HG03025 (cell line): Measurements from ENCODE around the gene EEF1AKMT2.
"Not testable (repeated sequence)": the region's sequence is repeated elsewhere in the genome, so short reads cannot be mapped to it uniquely, and the experiment has no call there.

ENCODE experiments used
- ATAC-seq: cut with Tn5 transposase; IDR thresholded peaks from one replicate; pipeline ENCODE4 v1.9.1; 2021; ENCODE audit warnings: mild to moderate bottlenecking, moderate library complexity; ENCODE audit not compliant: unreplicated experiment, low FRiP score

Gene EEF1AKMT2

DNA sequence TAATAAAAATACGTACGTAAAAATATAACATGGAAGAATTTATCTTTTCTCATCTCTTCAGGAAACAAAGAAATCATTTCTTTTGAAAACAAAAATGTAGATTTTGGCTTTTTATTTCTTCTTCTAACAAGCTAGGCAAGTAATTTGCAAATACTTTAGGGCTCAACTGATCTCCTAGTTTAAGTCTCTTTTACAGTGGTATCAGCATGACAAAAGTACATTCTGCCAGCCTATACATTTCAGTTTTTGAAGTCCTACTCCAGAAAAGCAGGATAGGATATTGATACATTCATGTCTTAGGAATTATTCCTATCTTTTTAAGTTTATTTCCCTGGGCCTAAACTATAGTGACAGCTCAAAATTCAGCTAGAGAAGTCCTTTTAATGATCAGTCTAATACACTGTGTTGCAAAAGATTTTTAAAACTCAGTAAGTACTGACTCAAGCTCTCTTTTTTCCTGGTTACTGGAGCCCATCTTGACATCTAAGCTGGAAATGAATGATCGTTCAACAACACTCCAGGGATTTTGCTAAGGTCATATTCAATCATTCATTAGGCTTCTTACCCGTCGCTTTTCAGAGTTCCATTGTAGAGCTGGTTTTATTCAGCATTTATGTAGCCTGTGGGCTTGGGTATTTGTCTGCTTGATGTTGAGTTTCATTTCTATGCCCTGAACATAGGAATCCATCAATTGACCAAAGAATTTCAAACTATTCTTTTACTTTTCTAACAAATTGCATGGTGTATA, 35.4 kb downstream of the EEF1AKMT2 start:
- no peak for ATAC-seq

DNA sequence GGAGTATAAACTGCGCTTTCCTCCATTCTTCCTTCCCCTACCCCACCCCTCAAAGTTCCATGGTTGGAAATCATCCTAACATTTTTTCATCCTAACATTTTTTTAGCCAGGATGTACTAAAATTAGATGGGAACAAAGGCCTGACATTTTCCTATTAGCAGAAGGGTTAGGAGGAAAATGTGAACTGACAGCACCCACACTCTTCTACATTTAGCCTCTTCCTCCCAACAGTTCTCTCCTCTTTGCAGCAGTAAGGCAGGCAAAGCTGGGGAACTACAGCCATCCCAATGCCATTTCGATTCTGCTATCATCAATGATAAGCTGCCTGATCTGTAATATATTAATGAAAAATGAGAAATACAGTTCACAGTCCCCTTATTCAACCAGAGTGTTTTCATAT, 36.1 kb downstream of the EEF1AKMT2 start:
- no peak for ATAC-seq

DNA sequence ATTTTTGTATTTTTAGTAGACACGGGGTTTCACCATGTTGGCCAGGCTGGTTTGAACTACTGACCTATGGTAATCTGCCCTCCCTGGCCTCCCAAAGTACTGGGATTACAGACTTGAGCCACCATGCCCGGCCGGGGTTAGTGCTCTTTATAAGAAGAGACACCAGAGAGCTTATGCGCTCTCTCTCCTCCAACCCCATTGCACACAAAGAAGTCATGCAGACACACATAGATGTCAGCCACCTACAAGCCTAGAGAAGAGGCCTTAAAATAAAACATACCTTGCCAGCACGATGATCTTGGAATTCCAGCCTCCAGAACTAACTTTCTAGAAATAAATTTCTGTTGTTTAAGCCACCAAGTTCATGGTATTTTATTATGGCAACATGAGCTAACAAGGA, 37.5 kb downstream of the EEF1AKMT2 start:
- no peak for ATAC-seq

DNA sequence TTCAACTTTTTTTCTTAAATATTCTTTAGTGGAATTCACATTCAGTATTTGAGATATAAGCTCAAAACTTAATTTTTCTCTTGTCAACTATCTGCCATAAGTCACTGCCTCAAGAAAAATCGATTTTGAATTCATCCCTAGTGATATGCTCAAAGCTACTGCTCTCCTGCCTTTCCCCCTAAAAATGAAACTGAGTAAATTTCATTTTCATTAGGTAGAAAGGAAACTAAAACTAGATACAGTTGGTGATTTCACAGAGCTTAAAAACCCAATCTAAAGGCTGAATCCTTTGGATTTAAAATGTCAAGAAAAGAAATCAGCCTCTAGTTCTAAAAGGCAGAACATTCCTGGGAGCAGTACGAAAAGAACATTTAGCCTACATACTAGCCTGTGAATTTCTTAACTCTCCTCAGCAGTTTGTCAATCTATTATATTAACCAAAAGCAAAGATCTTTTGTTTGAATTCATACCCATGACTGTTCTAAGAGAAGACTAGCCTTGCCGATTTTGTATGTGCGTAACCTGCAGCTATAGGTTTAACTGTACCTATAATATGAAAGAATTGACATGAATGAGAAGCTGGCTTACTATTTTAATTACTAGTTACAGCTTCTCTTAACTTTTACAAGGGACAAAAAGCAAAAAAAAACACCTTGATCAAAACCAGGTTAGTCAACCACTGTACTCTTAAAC, 42.6 kb downstream of the EEF1AKMT2 start:
- no peak for ATAC-seq

DNA sequence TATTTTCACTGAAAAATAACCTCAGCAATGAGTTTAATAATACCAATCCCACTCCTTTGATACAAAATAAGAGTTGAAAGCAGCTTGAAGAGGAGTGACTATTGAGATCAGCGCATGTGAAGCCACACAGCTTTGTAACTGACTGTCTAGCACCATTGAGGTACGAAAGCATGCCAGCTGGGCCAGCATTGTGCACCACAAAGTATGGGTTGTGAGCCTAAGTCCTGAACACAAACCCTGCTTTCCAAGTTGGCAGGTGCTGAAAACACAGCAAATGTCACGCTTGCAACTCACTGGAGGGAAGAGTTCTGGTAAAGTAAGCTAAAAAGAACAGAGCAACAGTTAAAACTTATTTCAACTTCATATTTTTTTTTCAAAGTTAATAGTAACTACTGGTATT, 43.5 kb downstream of the EEF1AKMT2 start:
- ATAC-seq, result no peak

DNA sequence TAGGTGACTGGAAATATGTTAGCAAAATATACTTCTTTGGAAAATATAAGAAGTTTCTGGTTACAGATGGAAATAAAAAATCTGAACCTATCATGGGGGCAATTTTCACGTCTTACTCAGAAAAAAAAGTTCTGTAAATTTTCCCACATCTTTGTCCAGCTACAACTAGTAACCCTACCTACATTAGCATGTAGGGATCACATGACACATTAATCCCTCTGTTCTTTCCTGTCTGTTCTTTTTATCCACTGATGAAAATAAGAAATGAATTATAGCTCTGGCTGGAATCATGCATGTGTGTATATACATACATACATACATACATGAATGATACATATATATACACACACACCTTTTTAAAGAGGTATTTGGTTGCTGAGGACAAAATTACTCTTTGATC, 43.9 kb downstream of the EEF1AKMT2 start:
- no peak for ATAC-seq

DNA sequence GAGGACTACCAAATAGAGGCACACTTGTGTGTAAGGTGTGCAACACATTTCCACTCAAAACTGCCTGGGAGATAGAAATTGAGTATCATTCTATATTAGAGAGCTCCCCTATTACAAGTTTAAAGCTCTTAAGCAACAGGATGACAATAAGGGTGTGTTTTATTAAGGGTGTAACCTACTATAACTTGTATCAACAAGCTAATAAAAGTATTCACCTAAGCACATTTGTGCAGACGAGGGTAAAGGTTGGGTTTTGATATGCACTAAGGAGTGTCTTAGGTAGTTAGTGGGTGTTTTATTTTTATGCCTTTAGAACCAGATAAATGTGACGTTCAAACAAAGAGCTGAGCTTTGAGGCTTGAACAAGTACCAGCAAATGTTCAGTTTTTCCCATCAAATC, 44.7 kb downstream of the EEF1AKMT2 start:
- no peak for ATAC-seq

DNA sequence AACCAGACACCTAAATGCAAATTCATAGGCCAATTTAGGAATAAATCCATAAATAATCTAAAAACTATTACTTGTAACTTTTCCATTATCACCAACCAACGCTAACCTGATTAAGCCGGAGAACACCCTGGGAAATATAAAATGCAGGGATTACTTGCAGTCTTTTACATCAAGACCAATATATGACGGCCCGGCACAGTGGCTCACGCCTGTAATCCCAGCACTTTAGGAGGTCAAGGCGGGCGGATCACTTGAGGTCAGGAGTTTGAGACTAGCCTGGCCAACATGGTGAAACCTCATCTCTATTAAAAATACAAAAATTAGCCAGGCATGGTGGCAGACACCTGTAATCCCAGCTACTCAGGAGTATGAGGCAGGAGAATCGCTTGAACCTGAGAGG, 45.2 kb downstream of the EEF1AKMT2 start:
- not testable (repeated sequence) for ATAC-seq

DNA sequence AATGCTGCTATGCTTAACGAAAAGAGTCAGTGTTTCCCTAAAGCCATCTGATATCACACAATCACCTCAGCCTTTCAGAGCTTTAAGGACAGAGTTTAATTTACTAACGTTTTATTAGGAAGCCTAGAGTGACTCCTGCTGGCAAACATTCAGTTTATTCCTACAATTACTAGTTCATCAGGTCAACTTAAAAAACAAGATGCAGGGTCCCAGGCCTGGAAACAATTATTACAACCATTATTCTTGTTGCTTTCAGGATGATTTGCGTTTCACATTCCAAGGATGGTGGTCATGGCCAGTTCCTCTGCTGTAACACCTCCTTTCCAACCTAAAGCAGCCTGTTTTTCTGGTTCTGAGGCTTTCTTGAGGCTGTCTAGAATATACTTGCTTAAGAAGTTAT, 46.0 kb downstream of the EEF1AKMT2 start:
- no peak for ATAC-seq

DNA sequence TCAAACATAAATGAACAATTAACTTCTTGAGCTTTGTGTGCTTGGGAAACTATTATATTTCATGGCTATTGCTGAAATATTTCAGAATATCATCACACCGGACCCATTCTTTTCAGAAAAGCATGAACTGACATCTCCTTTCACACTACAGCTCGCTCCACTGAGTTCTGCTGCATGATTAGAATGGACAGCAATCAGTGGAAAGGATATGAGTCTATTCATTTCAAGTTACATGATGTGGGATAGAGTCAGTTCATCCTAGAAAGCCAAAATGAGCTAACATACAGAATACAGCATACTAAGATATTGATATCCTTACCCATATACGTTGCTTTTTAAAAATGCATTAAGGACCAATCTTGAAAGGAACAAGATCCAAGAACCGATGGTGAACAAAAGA, 46.4 kb downstream of the EEF1AKMT2 start:
- no peak for ATAC-seq

DNA sequence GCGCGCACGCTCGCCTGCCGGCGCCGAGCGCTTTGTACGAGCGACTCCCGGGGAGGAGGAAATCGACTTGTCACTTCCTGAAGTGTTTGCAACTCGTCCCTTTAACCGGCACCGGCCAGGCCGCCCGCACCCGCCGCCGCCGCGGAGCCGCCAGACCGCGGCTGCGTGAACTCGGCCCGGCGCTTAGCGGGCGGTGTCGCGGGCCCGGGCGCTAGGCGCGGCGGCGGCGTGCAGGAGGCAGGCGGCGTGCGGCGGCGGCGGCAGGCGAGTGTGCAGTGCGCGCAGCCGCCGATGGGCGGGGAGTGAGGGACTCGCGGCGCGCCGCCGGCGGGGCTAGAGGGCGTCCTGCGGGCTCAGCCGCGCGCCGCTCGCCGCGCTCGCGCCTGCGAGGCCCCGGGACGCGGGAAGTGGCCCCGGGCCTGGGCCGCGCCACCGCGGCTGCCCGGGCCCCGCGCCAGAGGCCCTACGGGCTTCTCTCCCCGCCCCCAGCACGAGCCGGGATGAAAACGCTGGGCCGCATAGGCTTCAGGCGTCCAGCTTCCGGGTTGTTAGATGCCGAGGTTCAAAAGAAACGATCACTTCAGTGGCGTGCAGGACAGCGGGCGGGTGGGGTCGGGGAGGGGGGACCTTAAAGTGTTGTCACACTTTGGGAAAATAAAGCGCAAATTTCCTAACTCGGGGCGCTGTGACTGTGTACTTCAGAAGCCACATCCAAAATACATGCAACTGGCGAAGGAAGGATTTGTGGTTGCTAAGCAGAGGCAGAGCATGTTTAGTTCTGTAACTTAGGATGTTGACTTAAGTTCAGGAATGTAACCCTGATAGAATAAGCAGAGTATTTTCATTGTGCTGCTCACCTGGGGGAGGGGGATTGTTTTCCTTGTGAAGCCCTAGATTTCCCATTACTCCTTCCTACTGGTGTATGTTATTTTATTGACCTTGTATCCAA, 47.3 kb downstream of the EEF1AKMT2 start, which contains the start of gene FAM53B:
Gene FAM53B (minus strand): TSS at position 277 of the 949 bp plus-strand sequence. CDS start 37,665 bp downstream, outside the sequence.
- peak; percentile 64 for ATAC-seq

DNA sequence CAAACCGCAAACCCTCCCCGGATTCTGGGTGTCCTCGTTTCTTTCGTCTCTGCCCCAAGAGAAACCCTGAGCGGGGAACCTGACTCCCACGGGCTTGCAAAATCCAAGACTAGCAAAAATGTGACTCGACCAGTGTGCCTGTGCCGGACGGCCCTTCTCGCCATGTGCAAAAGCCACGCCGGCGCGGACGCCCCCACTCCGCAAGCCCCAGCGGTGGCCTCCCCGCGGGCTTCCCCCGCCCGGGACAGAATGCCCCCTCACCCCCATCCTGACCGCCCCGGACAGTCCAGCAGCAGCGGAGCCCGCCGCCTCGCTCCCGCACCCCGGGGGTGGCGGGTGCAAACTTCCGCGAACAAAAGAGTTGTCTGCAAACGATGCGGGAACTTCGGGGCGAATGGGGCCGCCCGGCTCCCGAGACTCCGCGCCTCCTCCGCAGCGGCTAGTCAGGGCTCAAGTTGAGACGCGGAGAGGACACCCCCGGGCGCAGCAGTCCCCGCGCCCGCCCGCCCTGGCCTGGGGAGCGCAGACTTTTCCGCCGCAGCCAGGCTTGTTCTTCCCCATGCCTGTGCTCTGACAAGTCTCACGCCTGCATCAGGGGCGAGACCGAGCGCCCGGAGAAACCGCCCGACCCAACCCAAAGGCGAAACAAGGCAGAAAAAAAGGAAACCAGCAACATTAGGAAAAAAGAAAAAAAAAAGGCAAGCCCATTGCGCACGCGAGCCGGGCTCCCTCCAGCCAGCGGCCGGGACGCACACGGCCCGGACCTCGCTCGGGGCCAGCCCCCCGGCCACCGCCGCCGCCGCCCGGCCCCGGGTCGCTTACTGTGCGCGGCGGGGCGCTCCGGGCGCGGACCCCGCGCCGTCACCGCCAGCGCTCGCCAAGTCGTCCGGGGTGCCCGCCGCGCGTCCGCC, 48.2 kb downstream of the EEF1AKMT2 start:
- ATAC-seq, result peak; percentile 18

DNA sequence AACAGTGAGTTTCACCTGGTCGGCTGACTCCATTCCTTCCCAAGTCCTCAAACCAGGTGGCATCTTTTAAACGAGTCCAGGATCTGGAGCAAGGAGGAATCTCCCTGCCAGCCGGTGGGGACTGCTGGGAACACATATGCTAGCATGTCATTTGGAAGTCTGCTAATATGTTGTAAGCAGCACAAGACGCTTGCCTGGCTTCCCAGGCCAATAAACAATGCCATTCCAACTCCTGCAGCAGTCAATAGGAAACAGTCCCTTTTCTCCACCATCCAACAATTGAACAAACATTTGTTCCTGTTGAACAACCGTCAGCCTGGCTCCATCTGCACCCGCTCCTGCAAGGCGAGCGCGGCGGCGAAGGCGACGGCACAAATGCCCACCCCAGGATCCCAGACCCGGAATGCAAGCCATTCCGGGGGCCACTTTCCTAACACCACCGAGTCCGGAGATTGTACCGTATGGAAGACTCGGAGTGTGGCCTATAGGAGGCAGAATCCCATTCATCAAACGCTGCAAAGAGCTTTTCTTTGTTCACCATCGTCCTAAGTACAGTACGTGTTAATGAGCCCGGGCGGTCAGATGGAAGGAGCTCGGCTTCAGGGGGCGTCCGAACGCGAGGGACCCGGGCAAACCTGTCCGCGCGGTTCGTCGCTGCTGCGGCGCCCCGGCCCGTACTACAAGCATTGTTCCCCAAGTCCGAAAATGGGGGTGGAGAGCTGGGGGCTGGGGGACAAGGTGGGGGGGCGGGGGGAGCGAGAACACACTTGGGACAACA, 49.1 kb downstream of the EEF1AKMT2 start:
- no peak for ATAC-seq

DNA sequence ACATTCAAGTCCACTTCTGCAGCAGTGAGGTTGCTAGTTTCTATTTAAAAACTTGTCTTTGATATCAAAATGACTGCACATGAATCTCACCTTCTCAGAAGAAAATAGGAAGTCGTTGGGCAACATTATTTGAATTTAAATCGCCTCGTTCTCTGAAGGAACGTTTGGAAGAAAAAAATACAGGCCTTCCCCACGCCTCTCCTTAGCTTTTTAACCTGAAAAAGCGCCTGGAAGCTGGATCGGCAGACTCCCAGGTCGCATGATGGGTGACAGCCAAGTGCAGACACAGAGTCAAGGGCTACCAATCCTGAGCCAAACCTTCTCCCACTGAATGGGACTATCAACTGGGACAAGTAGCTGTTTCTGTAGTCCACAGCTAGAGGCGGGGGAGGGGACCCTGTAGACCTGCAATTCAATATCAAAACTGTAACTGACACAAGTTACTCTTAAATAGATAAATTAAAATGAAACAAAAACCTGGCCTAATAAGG, 49.7 kb downstream of the EEF1AKMT2 start:
- no peak for ATAC-seq

DNA sequence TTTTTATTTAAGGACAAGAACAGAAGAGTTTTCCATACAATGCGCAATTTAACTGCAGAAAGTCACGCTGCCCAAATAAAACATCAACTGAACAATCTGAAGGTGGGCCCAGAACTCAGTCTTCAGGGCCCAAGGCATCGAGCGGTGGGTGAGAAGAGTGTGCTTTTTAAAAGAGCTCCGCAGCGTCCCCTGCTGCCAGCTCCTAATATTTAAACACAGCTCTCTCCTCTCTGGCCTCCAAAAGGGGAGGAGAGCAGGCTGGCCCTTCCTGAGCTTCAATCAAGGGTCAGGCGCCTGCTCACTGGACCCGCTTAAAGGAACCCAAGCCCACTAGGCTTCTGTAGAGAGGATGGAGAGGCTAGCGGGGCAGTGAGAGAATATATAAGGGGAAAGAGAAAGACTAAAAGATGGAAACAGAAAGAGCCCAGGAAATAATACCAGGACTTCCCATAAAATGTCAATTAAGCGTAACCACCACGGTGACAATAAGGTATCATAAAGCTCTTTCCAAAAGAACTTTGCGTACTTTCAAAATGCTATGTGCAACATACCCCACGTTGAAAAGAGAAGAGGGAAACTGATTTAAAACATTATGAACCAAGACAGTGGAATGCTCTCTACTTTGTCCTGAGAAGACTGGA, 50.3 kb downstream of the EEF1AKMT2 start:
- no peak for ATAC-seq

DNA sequence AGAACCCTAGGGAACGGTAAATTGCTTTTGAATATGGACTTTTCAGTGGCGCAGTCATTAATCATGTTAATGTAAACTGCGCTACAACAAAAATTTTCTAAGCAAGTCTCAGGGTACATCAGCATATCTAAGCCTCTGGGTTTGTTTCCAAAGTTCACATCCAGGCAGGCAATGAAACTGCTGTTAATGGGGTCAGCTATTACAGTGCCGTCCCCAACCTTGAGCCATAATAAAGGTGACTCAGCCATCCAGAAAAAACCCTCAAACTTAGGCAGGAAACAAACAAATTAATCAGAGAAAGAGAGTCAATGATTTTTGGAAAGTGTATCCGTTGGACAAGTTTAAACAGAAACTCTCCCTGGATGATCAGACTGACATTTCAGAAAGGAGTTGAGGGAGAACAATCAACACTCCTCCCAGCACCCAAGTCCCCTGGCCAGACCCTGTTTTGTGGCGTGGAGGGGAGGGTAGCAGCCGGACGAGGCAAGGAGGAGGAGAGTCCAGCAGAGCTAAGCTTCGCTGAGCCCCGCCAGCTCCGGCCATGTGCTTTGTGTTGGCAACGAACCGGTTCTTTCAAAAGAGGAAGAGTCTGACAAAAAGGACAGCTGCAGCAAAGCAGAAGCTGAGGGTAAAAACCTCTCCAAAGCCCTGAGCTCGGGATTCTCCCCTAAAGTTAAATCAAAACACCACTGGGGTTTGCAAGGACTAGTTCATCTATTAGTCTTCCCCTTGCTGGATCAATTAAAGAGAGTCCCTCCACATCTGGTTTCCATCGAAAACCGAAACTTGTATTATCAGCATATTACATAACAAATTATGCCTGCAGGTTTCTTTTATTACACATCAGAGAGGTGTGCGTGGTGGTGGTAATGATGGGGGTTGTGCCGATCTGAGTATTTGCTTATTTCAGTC, 51.1 kb downstream of the EEF1AKMT2 start:
- no peak for ATAC-seq

DNA sequence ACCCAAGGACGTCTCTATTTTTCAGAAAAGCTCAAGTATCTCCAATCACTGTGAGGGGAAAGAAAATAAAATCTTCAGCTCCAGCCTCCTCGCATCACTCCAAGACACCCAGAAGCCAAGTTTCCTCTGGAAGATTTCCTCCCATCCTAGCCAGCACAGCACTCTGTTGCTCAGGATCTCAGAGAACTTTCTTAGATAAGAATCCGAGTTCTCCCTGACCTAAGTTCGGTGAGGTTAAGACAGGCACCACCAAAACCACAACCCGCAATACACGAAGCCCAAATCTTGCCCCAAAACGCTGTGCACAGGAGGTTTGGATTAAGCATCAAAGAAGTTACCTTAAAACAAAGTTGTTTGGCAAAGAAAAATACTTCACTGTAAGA, 51.7 kb downstream of the EEF1AKMT2 start:
- ATAC-seq, result no peak
